Measurements from ENCODE around the gene WDR54. TPM values are rescaled to one million over a fixed set of nuclear protein-coding genes. Genes with fewer than 3 reads are reported as not detected.

The WDR54 gene
- total RNA-seq, 2 donors from 2014 or later = 11.4 to 19.4 TPM

DNA sequence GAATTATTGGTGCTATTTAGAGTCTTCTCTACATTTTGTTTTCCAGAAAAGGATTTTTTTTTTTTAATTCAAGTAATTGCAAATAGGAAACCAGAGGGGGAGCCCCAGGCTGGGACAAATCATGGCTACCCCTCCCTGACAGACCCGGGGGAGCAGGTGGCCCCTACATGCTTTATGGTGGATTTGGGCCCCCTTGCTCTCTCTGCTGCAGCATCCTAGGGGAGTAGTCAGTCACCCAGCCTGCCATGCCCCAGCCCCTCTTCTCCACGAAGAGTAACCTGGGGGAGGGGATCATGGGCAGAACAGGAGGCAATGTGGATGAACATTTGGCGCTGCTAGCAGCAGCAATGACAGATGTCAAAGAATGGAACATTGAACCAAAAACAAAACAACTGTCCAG, 4.8 kb upstream of the WDR54 start:
- 63% methylated on average over 3 of the region's 3 CpGs for WGBS
- Histone ChIP-seq H3K36me3 (no peaks in the 10 kb centered on the region), H3K27me3 (replicated peaks; ENCODE audit: insufficient read depth) (no peaks in the 10 kb centered on the region), H3K27ac (no peak overlapping the region), H3K4me3 (no peak overlapping the region), H3K9me3 (no peaks in the 10 kb centered on the region), H3K4me1 (replicated peaks) (peaks cover 5% of the 10 kb centered on the region)
- no peak for TF ChIP-seq POLR2AphosphoS5 (IDR thresholded peaks at IDR 0.05)
- TF ChIP-seq POLR2A (IDR thresholded peaks at IDR 0.05) = no peak
- TF ChIP-seq, protein P1, sequence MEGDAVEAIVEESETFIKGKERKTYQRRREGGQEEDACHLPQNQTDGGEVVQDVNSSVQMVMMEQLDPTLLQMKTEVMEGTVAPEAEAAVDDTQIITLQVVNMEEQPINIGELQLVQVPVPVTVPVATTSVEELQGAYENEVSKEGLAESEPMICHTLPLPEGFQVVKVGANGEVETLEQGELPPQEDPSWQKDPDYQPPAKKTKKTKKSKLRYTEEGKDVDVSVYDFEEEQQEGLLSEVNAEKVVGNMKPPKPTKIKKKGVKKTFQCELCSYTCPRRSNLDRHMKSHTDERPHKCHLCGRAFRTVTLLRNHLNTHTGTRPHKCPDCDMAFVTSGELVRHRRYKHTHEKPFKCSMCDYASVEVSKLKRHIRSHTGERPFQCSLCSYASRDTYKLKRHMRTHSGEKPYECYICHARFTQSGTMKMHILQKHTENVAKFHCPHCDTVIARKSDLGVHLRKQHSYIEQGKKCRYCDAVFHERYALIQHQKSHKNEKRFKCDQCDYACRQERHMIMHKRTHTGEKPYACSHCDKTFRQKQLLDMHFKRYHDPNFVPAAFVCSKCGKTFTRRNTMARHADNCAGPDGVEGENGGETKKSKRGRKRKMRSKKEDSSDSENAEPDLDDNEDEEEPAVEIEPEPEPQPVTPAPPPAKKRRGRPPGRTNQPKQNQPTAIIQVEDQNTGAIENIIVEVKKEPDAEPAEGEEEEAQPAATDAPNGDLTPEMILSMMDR (IDR thresholded peaks at IDR 0.05) = no peak
- intact Hi-C loops (cut with DNase I) = no loop called here
- DNase-seq (ENCODE audit: low spot score) = no peak

DNA sequence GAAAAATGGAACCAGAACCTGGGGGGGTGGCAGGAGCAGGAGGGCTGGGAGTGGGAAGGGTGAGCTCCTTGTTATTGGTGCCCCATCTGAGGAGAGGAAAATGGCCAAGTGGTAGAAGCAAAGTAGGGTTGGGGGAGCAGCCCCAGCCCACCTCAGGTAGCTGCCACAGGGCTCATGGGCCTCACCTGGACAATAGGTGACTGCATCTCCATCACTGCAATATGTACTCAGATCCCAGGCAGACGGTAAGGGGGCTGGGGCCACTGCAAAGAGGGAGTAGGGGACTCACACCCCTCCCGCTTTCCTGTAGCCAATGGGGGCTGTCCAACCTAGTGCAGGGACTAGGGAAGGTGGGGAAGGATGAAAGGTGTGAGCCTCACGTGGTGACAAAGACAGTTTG, 4.3 kb upstream of the WDR54 start:
- TF ChIP-seq, protein P1 (IDR thresholded peaks at IDR 0.05) = no peak
- TF ChIP-seq POLR2AphosphoS5 (IDR thresholded peaks at IDR 0.05) = no peak
- TF ChIP-seq POLR2A (IDR thresholded peaks at IDR 0.05) = no peak
- no peak for DNase-seq (ENCODE audit: low spot score)
- intact Hi-C loops (cut with DNase I) = no loop called here
- Histone ChIP-seq H3K4me1 (replicated peaks) (peaks cover 5% of the 10 kb centered on the region), H3K36me3 (no peaks in the 10 kb centered on the region), H3K27ac (no peak overlapping the region), H3K27me3 (replicated peaks; ENCODE audit: insufficient read depth) (no peaks in the 10 kb centered on the region), H3K9me3 (no peaks in the 10 kb centered on the region), H3K4me3 (no peak overlapping the region)
- WGBS = 79% methylated on average over 3 of the region's 3 CpGs

DNA sequence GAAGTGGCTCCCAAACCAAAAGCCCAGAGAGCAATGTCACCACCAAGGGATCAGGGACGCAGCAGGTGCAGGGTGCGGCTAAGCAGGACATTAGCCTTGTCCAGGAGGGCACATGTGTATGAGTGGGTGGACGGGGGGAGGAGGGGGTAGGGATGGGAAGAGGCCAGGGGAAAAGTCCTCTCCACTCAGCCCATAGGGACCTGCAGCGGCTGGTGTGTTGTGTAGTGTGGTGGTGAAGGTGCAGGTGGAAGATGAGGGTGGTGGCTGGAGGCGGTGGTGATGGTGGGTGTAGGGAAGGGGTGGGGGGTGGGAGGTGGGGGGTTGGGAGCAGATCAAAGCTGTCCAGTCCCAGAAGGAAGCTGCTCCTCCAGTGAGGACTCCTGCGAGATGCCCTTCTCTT, 3.8 kb upstream of the WDR54 start:
- Histone ChIP-seq H3K36me3 (no peaks in the 10 kb centered on the region), H3K27me3 (replicated peaks; ENCODE audit: insufficient read depth) (no peaks in the 10 kb centered on the region), H3K27ac (no peak overlapping the region), H3K4me3 (no peak overlapping the region), H3K9me3 (no peaks in the 10 kb centered on the region), H3K4me1 (replicated peaks) (peaks cover 5% of the 10 kb centered on the region)
- no peak for DNase-seq (ENCODE audit: low spot score)
- WGBS = 86% methylated on average over 6 of the region's 6 CpGs
- intact Hi-C loops (cut with DNase I) = no loop called here
- TF ChIP-seq POLR2AphosphoS5 (IDR thresholded peaks at IDR 0.05) = no peak
- no peak for TF ChIP-seq POLR2A (IDR thresholded peaks at IDR 0.05)
- TF ChIP-seq, protein P1 (IDR thresholded peaks at IDR 0.05) = no peak

DNA sequence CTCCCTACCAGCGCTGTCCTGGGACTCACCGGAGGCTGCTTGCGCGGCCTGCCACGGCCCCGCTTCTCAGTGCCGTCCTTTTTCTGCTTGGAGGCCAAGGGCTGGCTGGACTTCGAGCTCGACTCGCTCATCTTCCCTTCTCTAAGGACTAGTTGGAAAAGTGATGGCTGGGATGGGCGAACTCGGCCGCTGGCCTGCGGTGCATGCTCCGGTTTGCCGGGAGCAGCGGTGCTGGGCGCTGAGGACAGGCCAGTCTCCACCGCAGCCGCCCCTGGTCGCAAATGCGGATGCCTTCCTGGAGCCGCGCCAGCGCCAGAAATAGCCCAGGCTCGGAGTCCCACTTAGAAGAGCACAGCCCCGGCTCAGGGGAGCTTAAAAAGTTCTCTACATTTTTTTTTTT, 3.2 kb upstream of the WDR54 start:
- Histone ChIP-seq H3K9me3 (no peaks in the 10 kb centered on the region), H3K27ac (no peak overlapping the region), H3K4me1 (replicated peaks) (peaks cover 5% of the 10 kb centered on the region), H3K36me3 (no peaks in the 10 kb centered on the region), H3K4me3 (no peak overlapping the region), H3K27me3 (replicated peaks; ENCODE audit: insufficient read depth) (no peaks in the 10 kb centered on the region)
- intact Hi-C loops (cut with DNase I) = no loop called here
- DNase-seq (ENCODE audit: low spot score) = no peak
- WGBS = 82% methylated on average over 27 of the region's 27 CpGs
- TF ChIP-seq POLR2AphosphoS5 (IDR thresholded peaks at IDR 0.05) (no peak), POLR2A (IDR thresholded peaks at IDR 0.05) (no peak)
- TF ChIP-seq, protein P1 (IDR thresholded peaks at IDR 0.05) = no peak

DNA sequence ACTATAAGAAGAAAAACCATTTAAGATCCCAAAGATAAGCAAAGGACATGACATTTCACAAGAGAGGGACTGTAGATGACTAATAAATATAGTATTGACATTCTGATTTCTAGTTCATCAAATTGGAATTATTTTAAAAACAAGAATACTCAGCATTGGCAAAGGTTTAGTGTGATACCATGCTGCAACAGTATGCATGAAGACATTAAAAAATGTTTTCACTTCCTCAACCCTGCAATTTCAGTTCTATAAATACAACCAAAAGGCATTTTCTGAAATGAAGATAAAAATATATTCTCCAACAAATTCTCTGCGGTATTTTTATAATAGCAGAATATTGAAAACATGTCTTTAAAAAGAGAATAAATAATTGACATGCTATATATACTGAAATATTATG, 2.2 kb upstream of the WDR54 start:
- intact Hi-C loops (cut with DNase I) = no loop called here
- TF ChIP-seq POLR2AphosphoS5 (IDR thresholded peaks at IDR 0.05) (no peak), POLR2A (IDR thresholded peaks at IDR 0.05) (no peak)
- TF ChIP-seq, protein P1 (IDR thresholded peaks at IDR 0.05) = no peak
- 92% methylated on average over 1 of the region's 1 CpG for WGBS
- Histone ChIP-seq H3K9me3 (no peaks in the 10 kb centered on the region), H3K4me1 (replicated peaks) (peaks cover 5% of the 10 kb centered on the region), H3K36me3 (no peaks in the 10 kb centered on the region), H3K27ac (no peak overlapping the region), H3K27me3 (replicated peaks; ENCODE audit: insufficient read depth) (no peaks in the 10 kb centered on the region), H3K4me3 (no peak overlapping the region)
- DNase-seq (ENCODE audit: low spot score) = no peak

Data from prostate gland (tissue), 2 donors.